ENCODE data around the gene IFI35.
"Not testable (repeated sequence)": the region's sequence is repeated elsewhere in the genome, so short reads cannot be mapped to it uniquely, and the experiment has no call there.

Gene IFI35

GRCh38 chr17:42999003-42999525 is 7.5 kb upstream of the IFI35 start:
- Histone ChIP-seq H3K36me3 (ENCODE audit: insufficient read depth, low read length) (peaks cover 44% of the 10 kb centered on the region), H3K4me3 (ENCODE audit: low read depth in 1 of 2, low read length in 2 of 2) (peak overlapping the region; percentile 67 to 74), H3K9ac (ENCODE audit: low read length) (peak overlapping the region; percentile 98), H3K9me3 (ENCODE audit: low read length) (no peaks in the 10 kb centered on the region), H3K4me1 (ENCODE audit: insufficient read depth, low read length) (peaks cover 23% of the 10 kb centered on the region), H3K27ac (ENCODE audit: low read depth, low read length) (peak overlapping the region; percentile 90), H3K27me3 (ENCODE audit: control insufficient read depth in 1 of 2, insufficient read depth in 2 of 2, low read length in 2 of 2) (no peaks in the 10 kb centered on the region)

- H3K27ac ChIP-seq (ENCODE audit: low read depth, low read length); H3K9ac ChIP-seq (ENCODE audit: low read length); H3K9me3 ChIP-seq (ENCODE audit: low read length); H3K27me3 ChIP-seq (ENCODE audit: control insufficient read depth in 1 of 2, insufficient read depth in 2 of 2, low read length in 2 of 2); H3K4me3 ChIP-seq (ENCODE audit: low read depth in 1 of 2, low read length in 2 of 2): not testable (repeated sequence)
- peaks cover 23% of the 10 kb centered on the region for H3K4me1 ChIP-seq (ENCODE audit: insufficient read depth, low read length)
- peaks cover 48% of the 10 kb centered on the region for H3K36me3 ChIP-seq (ENCODE audit: insufficient read depth, low read length)
Observed at GRCh38 chr17:43000894-43001293, 5.7 kb upstream of the IFI35 start.

DNA sequence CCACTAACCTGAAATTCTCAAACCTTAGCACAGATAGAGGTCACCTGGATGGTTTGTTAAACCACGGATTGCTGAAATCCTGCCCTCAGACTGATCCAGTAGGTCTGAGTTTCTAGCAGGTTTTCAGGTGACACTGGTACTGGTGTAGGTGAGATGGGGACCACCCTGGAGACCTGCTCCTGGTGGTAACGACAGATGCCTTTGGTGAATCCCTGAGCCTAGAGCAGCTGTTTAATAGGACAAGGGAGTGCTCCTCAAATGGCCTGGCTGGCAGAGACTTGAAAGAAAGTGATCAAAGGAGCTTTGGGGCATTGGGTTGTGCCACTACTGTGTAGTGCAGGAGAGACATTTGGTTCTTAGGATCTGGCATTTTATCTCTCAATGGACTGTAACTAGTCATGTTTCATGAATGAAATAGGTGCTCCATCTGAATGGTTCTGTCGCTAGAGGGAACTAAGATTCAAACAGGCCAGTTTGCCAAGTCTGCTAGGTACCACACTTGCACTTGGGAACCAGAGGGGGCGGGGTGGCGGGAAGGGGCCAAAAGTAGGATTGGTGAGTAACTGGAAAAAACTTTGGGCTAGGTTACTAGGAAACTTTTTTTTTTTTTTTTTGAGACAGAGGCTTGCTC is 2.9 kb upstream of the IFI35 start:
- Histone ChIP-seq H3K27ac (ENCODE audit: low read depth, low read length) (no peak overlapping the region), H3K36me3 (ENCODE audit: insufficient read depth, low read length) (peaks cover 48% of the 10 kb centered on the region), H3K4me3 (ENCODE audit: low read depth in 1 of 2, low read length in 2 of 2) (no peak overlapping the region), H3K9me3 (ENCODE audit: low read length) (no peaks in the 10 kb centered on the region), H3K4me1 (ENCODE audit: insufficient read depth, low read length) (peaks cover 16% of the 10 kb centered on the region), H3K9ac (ENCODE audit: low read length) (no peak overlapping the region), H3K27me3 (ENCODE audit: control insufficient read depth in 1 of 2, insufficient read depth in 2 of 2, low read length in 2 of 2) (no peaks in the 10 kb centered on the region)

DNA sequence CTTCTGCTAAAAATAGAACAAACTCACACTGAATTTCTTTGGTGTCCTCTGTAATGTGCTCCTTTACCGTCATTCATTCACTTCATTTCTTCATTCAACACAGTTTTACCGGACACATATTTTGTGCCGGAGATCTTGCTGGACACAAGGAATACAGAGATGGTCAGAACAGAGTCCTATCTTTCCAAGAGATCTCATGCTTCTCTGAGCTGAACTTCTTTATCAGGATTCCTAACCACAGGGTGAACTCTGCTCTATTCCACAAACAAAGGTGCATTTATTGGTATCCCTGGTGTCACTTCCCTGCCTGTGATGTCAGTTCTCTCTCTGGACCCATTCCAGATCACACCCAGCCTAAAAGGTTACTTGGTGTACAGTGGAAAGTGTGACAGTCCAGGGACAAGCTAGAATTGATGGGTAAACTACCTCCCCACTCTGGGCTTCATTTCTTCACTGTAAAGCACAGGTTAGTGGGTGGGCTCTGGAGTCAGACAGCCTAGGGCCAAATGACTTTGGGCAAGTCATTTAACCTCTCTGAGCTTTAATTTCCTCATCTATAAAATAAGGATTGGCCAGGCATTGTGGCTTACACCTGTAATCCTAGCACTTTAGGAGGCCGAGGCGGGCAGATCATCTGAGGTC is 4.2 kb downstream of the IFI35 start:
- Histone ChIP-seq H3K4me1 (ENCODE audit: insufficient read depth, low read length) (peaks cover 20% of the 10 kb centered on the region), H3K27ac (ENCODE audit: low read depth, low read length) (no peak overlapping the region)

GRCh38 chr17:43011728-43012472 is 5.3 kb downstream of the IFI35 start:
- H3K4me1 ChIP-seq (ENCODE audit: insufficient read depth, low read length): peaks cover 24% of the 10 kb centered on the region
- H3K4me3 ChIP-seq (ENCODE audit: low read depth in 1 of 2, low read length in 2 of 2): no peak overlapping the region
- no peaks in the 10 kb centered on the region for H3K27me3 ChIP-seq (ENCODE audit: control insufficient read depth in 1 of 2, insufficient read depth in 2 of 2, low read length in 2 of 2)
- no peaks in the 10 kb centered on the region for H3K9me3 ChIP-seq (ENCODE audit: low read length)
- peaks cover 31% of the 10 kb centered on the region for H3K36me3 ChIP-seq (ENCODE audit: insufficient read depth, low read length)
- no peak overlapping the region for H3K27ac ChIP-seq (ENCODE audit: low read depth, low read length)
- no peak overlapping the region for H3K9ac ChIP-seq (ENCODE audit: low read length)

More for the DNA sequence above, 4.2 kb downstream of the IFI35 start:
- no peak overlapping the region for H3K4me3 ChIP-seq (ENCODE audit: low read depth in 1 of 2, low read length in 2 of 2)
- peaks cover 22% of the 10 kb centered on the region for H3K36me3 ChIP-seq (ENCODE audit: insufficient read depth, low read length)
- H3K9me3 ChIP-seq (ENCODE audit: low read length): no peaks in the 10 kb centered on the region
- H3K27me3 ChIP-seq (ENCODE audit: control insufficient read depth in 1 of 2, insufficient read depth in 2 of 2, low read length in 2 of 2): no peaks in the 10 kb centered on the region
- no peak overlapping the region for H3K9ac ChIP-seq (ENCODE audit: low read length)

- H3K9ac ChIP-seq (ENCODE audit: low read length): no peak overlapping the region
- peaks cover 31% of the 10 kb centered on the region for H3K4me1 ChIP-seq (ENCODE audit: insufficient read depth, low read length)
- no peaks in the 10 kb centered on the region for H3K27me3 ChIP-seq (ENCODE audit: control insufficient read depth in 1 of 2, insufficient read depth in 2 of 2, low read length in 2 of 2)
- H3K27ac ChIP-seq (ENCODE audit: low read depth, low read length): no peak overlapping the region
- H3K36me3 ChIP-seq (ENCODE audit: insufficient read depth, low read length): peaks cover 39% of the 10 kb centered on the region
- no peaks in the 10 kb centered on the region for H3K9me3 ChIP-seq (ENCODE audit: low read length)
- H3K4me3 ChIP-seq (ENCODE audit: low read depth in 1 of 2, low read length in 2 of 2): no peak overlapping the region
Observed at GRCh38 chr17:43013296-43013695, 6.7 kb downstream of the IFI35 start.

DNA sequence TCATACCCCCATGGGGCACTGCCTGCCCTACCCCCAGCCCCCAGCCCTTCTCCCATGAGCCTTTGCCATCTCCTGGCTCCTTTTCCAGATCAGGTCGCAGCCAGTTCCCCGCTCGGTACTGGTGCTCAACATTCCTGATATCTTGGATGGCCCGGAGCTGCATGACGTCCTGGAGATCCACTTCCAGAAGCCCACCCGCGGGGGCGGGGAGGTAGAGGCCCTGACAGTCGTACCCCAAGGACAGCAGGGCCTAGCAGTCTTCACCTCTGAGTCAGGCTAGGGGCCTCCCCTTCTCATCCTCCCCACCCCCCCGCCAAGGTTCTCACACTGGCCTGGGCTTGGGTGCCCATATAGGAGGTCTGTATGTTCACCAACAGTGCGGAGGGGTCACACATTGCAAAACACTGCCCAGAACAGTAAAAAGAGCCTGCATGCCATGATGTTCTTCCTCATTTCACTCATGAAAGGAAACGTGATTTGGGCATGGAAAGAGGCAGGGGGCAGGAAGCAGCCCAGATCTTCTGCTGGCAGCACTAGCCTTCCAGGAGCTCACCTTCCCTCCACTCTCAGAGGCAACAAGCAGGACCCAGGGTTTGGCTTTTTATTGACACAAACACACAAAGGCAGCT is 7.5 kb downstream of the IFI35 start:
- Histone ChIP-seq H3K4me1 (ENCODE audit: insufficient read depth, low read length) (peaks cover 37% of the 10 kb centered on the region), H3K4me3 (ENCODE audit: low read depth in 1 of 2, low read length in 2 of 2) (no peak overlapping the region), H3K9ac (ENCODE audit: low read length) (no peak overlapping the region), H3K9me3 (ENCODE audit: low read length) (no peaks in the 10 kb centered on the region), H3K27me3 (ENCODE audit: control insufficient read depth in 1 of 2, insufficient read depth in 2 of 2, low read length in 2 of 2) (no peaks in the 10 kb centered on the region), H3K27ac (ENCODE audit: low read depth, low read length) (no peak overlapping the region), H3K36me3 (ENCODE audit: insufficient read depth, low read length) (peaks cover 42% of the 10 kb centered on the region)

DNA sequence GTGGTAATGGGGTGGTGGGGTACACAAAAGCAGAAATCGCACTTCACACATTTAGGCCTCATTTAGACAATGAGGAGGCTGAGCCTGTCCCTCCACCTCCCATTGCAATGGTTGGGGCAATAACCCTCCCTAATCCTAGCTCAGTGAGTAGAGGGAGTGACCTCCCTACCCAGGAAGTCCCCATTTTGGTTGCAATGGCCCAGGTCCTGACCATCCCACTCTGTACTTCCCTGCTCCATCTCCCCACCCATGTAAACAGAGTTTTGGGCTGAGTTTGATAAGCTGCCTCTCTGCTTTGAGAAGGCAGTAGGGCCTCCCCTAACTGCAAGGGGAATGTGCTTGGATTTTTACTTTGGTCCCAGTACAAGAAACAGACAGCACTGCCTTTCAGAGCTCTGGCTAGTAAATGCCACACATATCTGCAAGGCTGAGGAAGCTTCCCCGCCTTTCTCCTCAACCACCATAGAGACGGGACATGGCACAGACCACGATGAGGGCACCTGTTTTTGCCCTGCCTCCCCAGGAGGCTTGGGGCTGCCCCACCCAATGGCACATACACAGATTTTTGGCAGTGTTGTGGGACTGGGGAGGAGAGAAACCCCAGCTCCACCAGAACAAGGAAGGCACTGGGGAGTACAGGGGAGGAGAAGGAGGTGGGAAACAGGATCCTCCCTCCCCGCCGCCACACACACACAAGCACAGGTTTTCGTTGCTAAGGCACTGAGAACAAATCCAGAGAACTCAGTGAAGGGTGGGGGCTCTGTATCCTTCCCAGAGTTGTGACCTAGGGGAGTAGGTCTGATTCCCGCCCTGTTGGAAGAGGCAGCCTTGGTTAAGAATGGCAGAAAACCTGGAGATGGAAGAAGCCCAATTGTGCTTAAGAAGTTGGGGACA is 8.3 kb downstream of the IFI35 start:
- Histone ChIP-seq H3K9me3 (ENCODE audit: low read length) (no peaks in the 10 kb centered on the region), H3K4me1 (ENCODE audit: insufficient read depth, low read length) (peaks cover 45% of the 10 kb centered on the region), H3K27ac (ENCODE audit: low read depth, low read length) (no peak overlapping the region), H3K9ac (ENCODE audit: low read length) (no peak overlapping the region), H3K36me3 (ENCODE audit: insufficient read depth, low read length) (peaks cover 42% of the 10 kb centered on the region), H3K27me3 (ENCODE audit: control insufficient read depth in 1 of 2, insufficient read depth in 2 of 2, low read length in 2 of 2) (no peaks in the 10 kb centered on the region), H3K4me3 (ENCODE audit: low read depth in 1 of 2, low read length in 2 of 2) (no peak overlapping the region)

DNA sequence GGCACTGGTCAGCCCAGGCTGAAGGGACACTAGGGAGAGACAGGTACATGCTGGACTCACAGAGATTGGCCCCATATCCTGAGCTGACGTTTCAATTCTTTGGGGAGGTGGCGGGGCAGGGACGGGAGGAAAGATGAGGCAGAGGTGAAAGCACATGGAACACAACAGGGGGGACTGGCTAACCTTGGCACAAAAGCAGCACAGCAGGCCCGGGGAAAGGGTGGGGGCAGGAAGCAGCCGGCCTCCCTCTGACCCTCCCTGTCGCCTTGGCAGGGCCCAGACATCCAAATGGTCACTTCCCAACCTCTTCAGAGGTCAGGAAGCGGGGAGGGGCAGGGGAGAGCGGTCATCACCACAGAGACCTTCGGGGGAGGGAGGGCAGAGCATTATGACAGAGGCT is 9.0 kb downstream of the IFI35 start:
- peaks cover 47% of the 10 kb centered on the region for H3K4me1 ChIP-seq (ENCODE audit: insufficient read depth, low read length)
- no peak overlapping the region for H3K4me3 ChIP-seq (ENCODE audit: low read depth in 1 of 2, low read length in 2 of 2)
- H3K27ac ChIP-seq (ENCODE audit: low read depth, low read length): no peak overlapping the region
- peaks cover 42% of the 10 kb centered on the region for H3K36me3 ChIP-seq (ENCODE audit: insufficient read depth, low read length)
- no peaks in the 10 kb centered on the region for H3K9me3 ChIP-seq (ENCODE audit: low read length)
- no peaks in the 10 kb centered on the region for H3K27me3 ChIP-seq (ENCODE audit: control insufficient read depth in 1 of 2, insufficient read depth in 2 of 2, low read length in 2 of 2)
- no peak overlapping the region for H3K9ac ChIP-seq (ENCODE audit: low read length)

DNA sequence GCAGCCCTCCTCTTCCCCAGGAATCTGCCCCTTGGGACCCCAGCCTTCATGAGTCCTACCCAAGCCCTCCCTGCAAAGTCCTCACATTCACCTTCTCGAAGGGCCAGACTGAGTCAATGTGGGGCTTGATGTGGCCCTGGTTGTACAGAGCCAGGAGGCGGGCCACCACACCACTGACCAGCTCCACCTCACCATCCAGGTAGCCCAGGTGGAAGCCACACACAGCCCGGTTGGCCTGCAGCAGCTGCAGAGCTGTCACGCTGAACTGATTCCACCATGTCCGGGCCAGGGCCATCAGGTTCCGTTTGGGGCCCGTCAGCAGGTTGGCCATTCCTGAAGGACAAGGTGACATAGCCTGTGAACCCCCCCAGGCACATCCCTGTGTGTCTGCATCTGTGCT is 9.6 kb downstream of the IFI35 start:
- Histone ChIP-seq H3K4me1 (ENCODE audit: insufficient read depth, low read length) (peaks cover 42% of the 10 kb centered on the region), H3K4me3 (ENCODE audit: low read depth in 1 of 2, low read length in 2 of 2) (no peak overlapping the region), H3K36me3 (ENCODE audit: insufficient read depth, low read length) (peaks cover 42% of the 10 kb centered on the region), H3K9ac (ENCODE audit: low read length) (no peak overlapping the region), H3K27ac (ENCODE audit: low read depth, low read length) (no peak overlapping the region), H3K27me3 (ENCODE audit: control insufficient read depth in 1 of 2, insufficient read depth in 2 of 2, low read length in 2 of 2) (no peaks in the 10 kb centered on the region), H3K9me3 (ENCODE audit: low read length) (no peaks in the 10 kb centered on the region)

Measured in muscle layer of colon (tissue), 2 donors.